IPS DF 19.7 (cell line): ENCODE results near the gene PGS1.
A peak's percentile ranks its signal among the peaks of the same experiment; 100 is the strongest.

Experiments used
- DNase-seq: peaks from one replicate; pipeline ENCODE4 v3.0.0-alpha.2; 2013; ENCODE audit warnings: low read depth, low spot score

The PGS1 gene

GRCh38 chr17:78408476-78409050 is 30.1 kb downstream of the PGS1 start:
- DNase-seq: no peak

- DNase-seq: no peak
Observed at GRCh38 chr17:78409191-78409928, 30.9 kb downstream of the PGS1 start.

GRCh38 chr17:78411241-78411857 is 32.9 kb downstream of the PGS1 start:
- DNase-seq: no peak

GRCh38 chr17:78412403-78412802 is 34.0 kb downstream of the PGS1 start:
- DNase-seq: no peak

- no peak for DNase-seq
Observed at GRCh38 chr17:78414178-78415162, 36.0 kb downstream of the PGS1 start.

- no peak for DNase-seq
Observed at GRCh38 chr17:78415821-78416711, 37.6 kb downstream of the PGS1 start.

- DNase-seq: no peak
Observed at GRCh38 chr17:78416791-78417530, 38.5 kb downstream of the PGS1 start.

GRCh38 chr17:78417531-78417909 is 39.1 kb downstream of the PGS1 start:
- no peak for DNase-seq

GRCh38 chr17:78418326-78419026 is 40.0 kb downstream of the PGS1 start:
- no peak for DNase-seq

GRCh38 chr17:78419970-78420815 is 41.7 kb downstream of the PGS1 start:
- DNase-seq: no peak

- no peak for DNase-seq
Observed at GRCh38 chr17:78421084-78421533, 42.7 kb downstream of the PGS1 start.

- DNase-seq: peak; percentile 45
Observed at GRCh38 chr17:78421534-78422266, 43.3 kb downstream of the PGS1 start.

GRCh38 chr17:78422267-78422605 is 43.8 kb downstream of the PGS1 start:
- DNase-seq: no peak

- no peak for DNase-seq
Observed at GRCh38 chr17:78422872-78423588, 44.6 kb downstream of the PGS1 start.

- no peak for DNase-seq
Observed at GRCh38 chr17:78423961-78424675, 45.7 kb downstream of the PGS1 start.

GRCh38 chr17:78425429-78425828 is 47.0 kb downstream of the PGS1 start:
- DNase-seq: no peak
